ENCODE results near the gene KANK3. TPM values are rescaled to one million over a fixed set of nuclear protein-coding genes. Genes with fewer than 3 reads are reported as not detected.

The KANK3 gene
- total and polyA plus RNA-seq, 10 of the 15 experiments (the other 5 are each of a cell fraction or from before 2014, with no cell fraction given) = 0.03 to 0.93 (median 0.22) TPM; not detected in 1

GRCh38 chr19:8311461-8312260 is 31.4 kb downstream of the KANK3 start:
- DNase-seq (ENCODE audit: low read depth, low spot score) (no peak), ATAC-seq (no peak), FAIRE-seq (no peak)
- Histone ChIP-seq H3K4me1 (ENCODE audit: control insufficient read depth, insufficient read depth, low read length) (peaks cover 11% of the 10 kb centered on the region), H3K4me2 (ENCODE audit: control insufficient read depth, insufficient read depth) (no peak overlapping the region), H4K20me1 (ENCODE audit: control insufficient read depth, insufficient read depth) (no peaks in the 10 kb centered on the region), H3K27me3 (replicated peaks in 1 of 2; ENCODE audit: control insufficient read depth in 2 of 2, insufficient read depth in 2 of 2, low read length in 1 of 2) (no peaks in the 10 kb centered on the region), H2AFZ (ENCODE audit: control insufficient read depth, low read depth, low read length) (no peak overlapping the region), H3K4me3 (no peak overlapping the region), H3K9me3 (replicated peaks; ENCODE audit: control insufficient read depth, insufficient read depth, low read length) (no peaks in the 10 kb centered on the region), H3K79me2 (ENCODE audit: control insufficient read depth, insufficient read depth, low read length) (peaks cover 15% of the 10 kb centered on the region), H3K9ac (ENCODE audit: control insufficient read depth, insufficient read depth, low read length) (no peak overlapping the region), H3K36me3 (ENCODE audit: control insufficient read depth in 2 of 2, insufficient read depth in 2 of 2, low read length in 1 of 2) (peaks cover 7 to 9% of the 10 kb centered on the region in 2 experiments; a peak in 3 of 4 replicates), H3K27ac (ENCODE audit: control insufficient read depth, insufficient read depth) (no peak overlapping the region)
- ChIA-PET POLR2A (interaction anchor here (0.6 to 1.3 kb wide), 3 partner anchors 8 to 21 kb away, joined by 3 read pairs; partner anchors contain the start of genes NDUFA7 and RPS28), CTCF (interaction anchor here (1.1 kb wide), 1 partner anchor 8 kb away, joined by 8 read pairs; no protein-coding TSS in a partner anchor), RAD21 (ENCODE audit: unreplicated experiment) (no interaction called here), SMC1A (ENCODE audit: uncharacterized antibody, unreplicated experiment) (no interaction called here)
- 93% methylated on average over 16 of the region's 16 CpGs for WGBS (ENCODE audit: insufficient coverage, insufficient replicate concordance, low lambda C conversion rate, missing lambda C conversion rate)
- in situ Hi-C loops (cut with MboI) (no loop called here), intact Hi-C loops (cut with micrococcal nuclease; ENCODE audit: unreplicated experiment) (no loop called here)
- no peak for TF ChIP-seq MAX (IDR thresholded peaks at IDR 0.05; ENCODE audit: low read depth, low read length)
- TF ChIP-seq TCF3 (IDR thresholded peaks at IDR 0.05; ENCODE audit: borderline replicate concordance, insufficient read depth, low read depth, low read length) = no peak
- no peak for TF ChIP-seq ZNF592 (IDR thresholded peaks at IDR 0.05)
- no peak for TF ChIP-seq ZBED1 (IDR thresholded peaks at IDR 0.05; ENCODE audit: borderline replicate concordance)
- no TSS peak for BruUV-seq (replicated peaks)

Data from GM12878 (cell line).